H1 (cell line): ENCODE results near the gene THBS3. TPM values are rescaled to one million over a fixed set of nuclear protein-coding genes. Genes with fewer than 3 reads are reported as not detected.
"Not testable (repeated sequence)": the region's sequence is repeated elsewhere in the genome, so short reads cannot be mapped to it uniquely, and the experiment has no call there.

Experiments
- CTCF ChIA-PET: fragments of 300-600 bp; sonication (Branson Sonifier 250); formaldehyde crosslinking; loops from one replicate; lab custom pipeline; 2021; ENCODE audit not compliant: partially characterized antibody; lab: Charles Lee
- POLR2A ChIA-PET: fragments of 300-600 bp; sonication (Branson Sonifier 250); formaldehyde crosslinking; loops from one replicate; lab custom pipeline; 2021; ENCODE audit warnings: inconsistent platforms; ENCODE audit not compliant: partially characterized antibody; lab: Charles Lee
- DNase-seq, 2 experiments: peaks; one replicate each; pipeline versions ENCODE4 v3.0.0 to v3.0.0-alpha.2; 2010 to 2022; ENCODE audit warnings: low spot score in 2 of 2, low read depth in 1 of 2, mixed read lengths in 1 of 2
- FAIRE-seq: peaks from 2 replicates; lab custom pipeline; 2011; peaks lifted over from hg19 to GRCh38; lab: Jason Lieb, UNC
- H2AFZ ChIP-seq: 2 replicates; pipeline ENCODE4 v1.8.1; 2012; ENCODE audit warnings: low read length, inconsistent platforms
- H2AK5ac ChIP-seq: 2 replicates; pipeline ENCODE4 v1.6.1; 2013; ENCODE audit warnings: low read depth, low read length
- H2BK120ac ChIP-seq: replicated peaks from 2 replicates; pipeline ENCODE3; 2013; ENCODE audit warnings: low read depth, low read length, inconsistent platforms
- H2BK12ac ChIP-seq: 2 replicates; pipeline ENCODE4 v1.6.1; 2013; ENCODE audit warnings: low read depth, low read length
- H2BK15ac ChIP-seq: 2 replicates; pipeline ENCODE4 v1.6.1; 2013; ENCODE audit warnings: low read length
- H2BK20ac ChIP-seq: 2 replicates; pipeline ENCODE4 v1.6.1; 2013; ENCODE audit warnings: low read length
- H2BK5ac ChIP-seq: 2 replicates; pipeline ENCODE4 v1.6.1; 2013; ENCODE audit warnings: low read depth, low read length
- H3K14ac ChIP-seq: 2 replicates; pipeline ENCODE4 v1.6.1; 2013; ENCODE audit warnings: inconsistent platforms; ENCODE audit not compliant: insufficient read length
- H3K18ac ChIP-seq: 2 replicates; pipeline ENCODE4 v1.6.1; 2013; ENCODE audit warnings: low read length; ENCODE audit errors: extremely low read depth
- H3K23ac ChIP-seq: 2 replicates; pipeline ENCODE4 v1.6.1; 2013; ENCODE audit warnings: inconsistent platforms; ENCODE audit not compliant: insufficient read length
- H3K23me2 ChIP-seq: 2 replicates; pipeline ENCODE4 v1.6.1; 2013; ENCODE audit warnings: low read depth, low read length
- H3K27ac ChIP-seq: 2 replicates; pipeline ENCODE4 v1.6.1; 2011; ENCODE audit warnings: low read depth, low read length, inconsistent platforms
- H3K27me3 ChIP-seq, 4 experiments: replicated peaks in 1 of 4; 1 replicate in 1 of 4; 2 replicates in 3 of 4; pipeline versions ENCODE4 v1.6.1 to v1.8.1; 2011 to 2013; ENCODE audit warnings: low read length in 3 of 4, mild to moderate bottlenecking in 3 of 4, inconsistent platforms in 2 of 4, mixed read lengths in 2 of 4, moderate library complexity in 1 of 4; ENCODE audit not compliant: control insufficient read depth in 3 of 4, insufficient read depth in 3 of 4; ENCODE audit errors: extremely low read depth in 1 of 4
- H3K36me3 ChIP-seq, 4 experiments: 2 replicates each; pipeline versions ENCODE4 v1.6.1 to v1.8.1; 2011 to 2013; ENCODE audit warnings: mild to moderate bottlenecking in 4 of 4, low read length in 3 of 4, moderate library complexity in 2 of 4, control low read depth in 1 of 4, inconsistent platforms in 1 of 4; ENCODE audit not compliant: insufficient read depth in 4 of 4, control insufficient read depth in 2 of 4
- H3K4ac ChIP-seq: replicated peaks from 2 replicates; pipeline ENCODE3; 2013; ENCODE audit warnings: low read length, low read depth, mixed read lengths, inconsistent platforms; ENCODE audit not compliant: insufficient read length
- H3K4me1 ChIP-seq, 4 experiments: replicated peaks in 1 of 4; 1 replicate in 1 of 4; 2 replicates in 3 of 4; pipeline versions ENCODE4 v1.6.1 to v1.8.1; 2011 to 2013; ENCODE audit warnings: low read length in 3 of 4, inconsistent platforms in 2 of 4, mixed read lengths in 1 of 4; ENCODE audit not compliant: insufficient read depth in 4 of 4, control insufficient read depth in 3 of 4
- H3K4me2 ChIP-seq, 2 experiments: 2 replicates each; pipeline versions ENCODE4 v1.6.1 to v1.8.1; 2011 to 2013; ENCODE audit warnings: low read depth in 2 of 2, low read length in 2 of 2, control low read depth in 1 of 2, inconsistent platforms in 1 of 2, mild to moderate bottlenecking in 1 of 2; ENCODE audit not compliant: insufficient read depth in 1 of 2
- H3K4me3 ChIP-seq, 4 experiments: fragments of 200-600, 300-600 bp in 1 of 4; sonication (generic), shearing (Covaris generic), sonication (Bioruptor Twin) in 1 of 4; 2 replicates each; pipeline versions ENCODE4 v1.5.1 to v1.8.1; 2011 to 2016; ENCODE audit warnings: low read length in 4 of 4, low read depth in 3 of 4, control low read depth in 2 of 4, inconsistent platforms in 2 of 4, mild to moderate bottlenecking in 2 of 4, mixed read lengths in 1 of 4, moderate library complexity in 1 of 4; ENCODE audit not compliant: insufficient read depth in 2 of 4; ENCODE audit errors: extremely low read depth in 1 of 4
- H3K56ac ChIP-seq: replicated peaks from 2 replicates; pipeline ENCODE3; 2013; ENCODE audit warnings: low read depth, mild to moderate bottlenecking, mixed read lengths, low read length, inconsistent platforms; ENCODE audit not compliant: insufficient read length
- H3K79me1 ChIP-seq: 2 replicates; pipeline ENCODE4 v1.6.1; 2013; ENCODE audit warnings: low read depth, low read length, control low read depth
- H3K79me2 ChIP-seq, 2 experiments: 2 replicates each; pipeline versions ENCODE4 v1.6.1 to v1.8.1; 2012 to 2013; ENCODE audit warnings: low read length in 2 of 2, mild to moderate bottlenecking in 2 of 2, inconsistent platforms in 1 of 2; ENCODE audit not compliant: insufficient read depth in 2 of 2, control insufficient read depth in 1 of 2
- H3K9ac ChIP-seq, 4 experiments: replicated peaks in 1 of 4; 1 replicate in 1 of 4; 2 replicates in 3 of 4; pipeline versions ENCODE4 v1.6.1 to v1.8.1; 2011 to 2013; ENCODE audit warnings: low read depth in 3 of 4, low read length in 3 of 4, control low read depth in 2 of 4, mild to moderate bottlenecking in 2 of 4, moderate library complexity in 2 of 4, inconsistent platforms in 1 of 4; ENCODE audit errors: extremely low read depth in 1 of 4
- H3K9me3 ChIP-seq, 2 experiments: 2 replicates each; pipeline versions ENCODE4 v1.6.1 to v1.8.1; 2012 to 2013; ENCODE audit warnings: mild to moderate bottlenecking in 2 of 2, moderate library complexity in 2 of 2, control low read depth in 1 of 2, inconsistent platforms in 1 of 2, low read depth in 1 of 2, low read length in 1 of 2, mixed read lengths in 1 of 2; ENCODE audit not compliant: insufficient read depth in 2 of 2
- H4K20me1 ChIP-seq, 2 experiments: replicated peaks in 1 of 2; 2 replicates each; pipeline versions ENCODE3 to v1.8.1; 2011 to 2013; ENCODE audit warnings: inconsistent platforms in 2 of 2, low read length in 2 of 2, mild to moderate bottlenecking in 1 of 2; ENCODE audit not compliant: insufficient read depth in 2 of 2, control insufficient read depth in 1 of 2
- H4K5ac ChIP-seq: 2 replicates; pipeline ENCODE4 v1.6.1; 2013; ENCODE audit warnings: low read length, low read depth, mixed read lengths, inconsistent platforms; ENCODE audit not compliant: insufficient read length
- H4K8ac ChIP-seq: 2 replicates; pipeline ENCODE4 v1.8.0; 2013; ENCODE audit warnings: mild to moderate bottlenecking, moderate library complexity, low read length, inconsistent platforms; ENCODE audit not compliant: insufficient read depth; ENCODE audit errors: extremely low read depth
- H4K91ac ChIP-seq: replicated peaks from 2 replicates; pipeline ENCODE3; 2013; ENCODE audit warnings: low read length, mixed read lengths, inconsistent platforms; ENCODE audit not compliant: insufficient read length
- WGBS, 2 experiments: shearing (Covaris generic) in 1 of 2; methylation state at CpG; one replicate each; pipeline versions ENCODE4 v1.1.6 to v1.1.7; 2013 to 2015; ENCODE audit warnings: low lambda C conversion rate in 2 of 2, mixed read lengths in 2 of 2, inconsistent platforms in 1 of 2, low coverage in 1 of 2, missing lambda C conversion rate in 1 of 2; ENCODE audit not compliant: insufficient replicate concordance in 2 of 2, insufficient coverage in 1 of 2, insufficient read length in 1 of 2; ENCODE audit errors: extremely low coverage in 1 of 2, missing lambda C conversion rate in 1 of 2; 5-methylcytosine and 5-hydroxymethylcytosine counted together
- polyA plus RNA-seq, 7 experiments: library from polyadenylated mRNA; depleted of rRNA in 3 of 7; stranded (reverse) in 5 of 7; unstranded in 2 of 7; fragments of >200 nt in 5 of 7; fragments of 200-250 nt in 2 of 7; gene quantifications; 1 replicate in 5 of 7; 2 replicates in 1 of 7; 4 replicates in 1 of 7; pipeline versions ENCODE4 v1.2.1 to v1.2.3, GENCODE V29; 2011 to 2013; ENCODE audit warnings: missing spikeins in 2 of 7, mixed read lengths in 2 of 7
- total RNA-seq: library from RNA; stranded (reverse); fragmentation: NEBNext Ultra II Directional; extraction: Animal tissue kit (Norgen Biotek cat#: 25700); gene quantifications from 2 replicates; pipeline ENCODE4 v1.2.1, GENCODE V29; 2021

Gene THBS3
- total and polyA plus RNA-seq, 2 of the 8 experiments (the other 6 are each of a cell fraction or from before 2014, with no cell fraction given), result 3.0 to 3.5 TPM

DNA sequence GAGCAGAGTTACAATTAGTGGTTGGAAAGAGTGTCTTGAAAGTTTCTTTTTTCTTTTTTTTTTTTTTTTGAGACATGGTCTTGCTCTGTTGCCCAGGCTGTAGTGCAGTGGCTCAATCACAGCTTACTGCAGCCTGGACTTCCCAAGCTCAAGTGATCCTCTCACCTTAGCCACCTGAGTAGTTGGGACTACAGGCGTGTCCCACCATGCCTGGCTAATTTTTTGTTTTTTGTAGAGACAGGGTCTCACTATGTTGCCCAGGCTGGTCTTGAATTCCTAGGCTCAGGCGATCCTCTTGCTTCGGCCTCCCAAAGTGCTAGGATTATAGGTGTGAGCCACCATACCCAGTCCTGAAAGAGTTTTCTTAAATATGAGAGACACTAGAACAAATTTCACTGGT, 39.1 kb upstream of the THBS3 start:
- H3K23me2 ChIP-seq, H3K56ac ChIP-seq, H3K27ac ChIP-seq, H3K4me1 ChIP-seq, H2AK5ac ChIP-seq, H3K79me2 ChIP-seq, H3K4ac ChIP-seq, H4K5ac ChIP-seq, H3K9ac ChIP-seq, H2BK12ac ChIP-seq, H3K23ac ChIP-seq, H3K9me3 ChIP-seq, DNase-seq, H2BK15ac ChIP-seq, H2AFZ ChIP-seq, H3K79me1 ChIP-seq, H2BK5ac ChIP-seq, H2BK120ac ChIP-seq, H3K18ac ChIP-seq, H2BK20ac ChIP-seq, H3K36me3 ChIP-seq, H3K4me2 ChIP-seq, H3K14ac ChIP-seq, H4K91ac ChIP-seq, FAIRE-seq, H4K8ac ChIP-seq, H4K20me1 ChIP-seq, H3K4me3 ChIP-seq: not testable (repeated sequence)
- CTCF ChIA-PET, result interaction anchor here (0.6 to 15.2 kb wide), 6 partner anchors 10 to 480 kb away, joined by 3 to 227 read pairs (median 4); partner anchors contain the start of genes FDPS and RUSC1
- peaks cover 0 to 14% (median 4%) of the 10 kb centered on the region in 4 experiments; a peak in 2 of 7 replicates for H3K27me3 ChIP-seq
- 91% methylated on average over 3 of the region's 3 CpGs; no CpG with 5 or more reads in 1 of the 2 experiments for WGBS, 2 experiments
- POLR2A ChIA-PET, result interaction anchor here (1.0 to 7.1 kb wide), 7 partner anchors 14 to 43 kb away, joined by 3 to 48 read pairs (median 4); partner anchors contain the start of genes CLK2, MTX1, SCAMP3 and THBS3
